OCI-LY1 (cell line): ENCODE data around the gene SLAMF9.

Source experiments
- H2AFZ ChIP-seq: fragments of 200-600 bp; sonication (generic), shearing (Covaris generic); 2 replicates; pipeline ENCODE4 v1.6.0; 2014; ENCODE audit warnings: antibody characterized with exemption, mild to moderate bottlenecking, low read length
- H3F3A ChIP-seq: fragments of 200-600 bp; sonication (generic), shearing (Covaris generic); 2 replicates; pipeline ENCODE4 v1.6.0; 2014; ENCODE audit warnings: mild to moderate bottlenecking, antibody characterized with exemption, low read length, moderate library complexity; ENCODE audit not compliant: insufficient read depth
- H3K27ac ChIP-seq: fragments of 200-600 bp; sonication (generic); 2 replicates; pipeline ENCODE4 v1.5.1; 2014; ENCODE audit warnings: low read length, mixed run types, mild to moderate bottlenecking, low read depth; ENCODE audit not compliant: poor library complexity, severe bottlenecking
- H3K27me3 ChIP-seq: fragments of 200-600 bp; sonication (generic); 2 replicates; pipeline ENCODE4 v1.6.0; 2014; ENCODE audit warnings: antibody characterized with exemption, mild to moderate bottlenecking, low read length, moderate library complexity; ENCODE audit not compliant: insufficient read depth
- H3K36me3 ChIP-seq: fragments of 200-600 bp; sonication (generic); 2 replicates; pipeline ENCODE4 v1.6.1; 2014; ENCODE audit warnings: mild to moderate bottlenecking, antibody characterized with exemption, low read length, moderate library complexity, mixed read lengths; ENCODE audit not compliant: insufficient read depth
- H3K4me1 ChIP-seq: fragments of 200-600 bp; sonication (generic); 2 replicates; pipeline ENCODE4 v1.5.1; 2014; ENCODE audit warnings: mild to moderate bottlenecking, low read length, moderate library complexity; ENCODE audit not compliant: insufficient read depth, severe bottlenecking
- H3K4me2 ChIP-seq: fragments of 200-600 bp; sonication (generic), shearing (Covaris generic); 2 replicates; pipeline ENCODE4 v1.6.1; 2014; ENCODE audit warnings: low read length
- H3K4me3 ChIP-seq: fragments of 200-600 bp; sonication (generic); 2 replicates; pipeline ENCODE4 v1.5.1; 2014; ENCODE audit warnings: low read length, low read depth, mild to moderate bottlenecking, mixed read lengths; ENCODE audit not compliant: poor library complexity, severe bottlenecking
- H3K79me2 ChIP-seq: fragments of 200-600 bp; shearing (Covaris generic); 2 replicates; pipeline ENCODE4 v1.6.1; 2016; ENCODE audit warnings: mixed run types, low read length, mixed read lengths; ENCODE audit not compliant: insufficient read depth
- H3K9ac ChIP-seq: fragments of 200-600 bp; sonication (generic), shearing (Covaris generic); 2 replicates; pipeline ENCODE4 v1.6.1; 2014; ENCODE audit warnings: mild to moderate bottlenecking, low read length, mixed read lengths
- H3K9me2 ChIP-seq: fragments of 200-600 bp; sonication (generic), shearing (Covaris generic); 2 replicates; pipeline ENCODE4 v1.6.1; 2014; ENCODE audit warnings: low read depth, mild to moderate bottlenecking, low read length, mixed read lengths
- H3K9me3 ChIP-seq: fragments of 200-600 bp; shearing (Covaris generic); 2 replicates; pipeline ENCODE4 v1.6.1; 2014; ENCODE audit warnings: low read length, mixed read lengths
- H4K20me1 ChIP-seq: fragments of 200-600 bp; sonication (generic), shearing (Covaris generic); 2 replicates; pipeline ENCODE4 v1.6.0; 2016; ENCODE audit warnings: mild to moderate bottlenecking, low read length; ENCODE audit not compliant: insufficient read depth
- EZH2 ChIP-seq: fragments of 200-600 bp; sonication (generic), shearing (Covaris generic); IDR thresholded peaks from 2 replicates; pipeline ENCODE4 v1.8.0; 2017; ENCODE audit warnings: borderline replicate concordance, mixed run types, mild to moderate bottlenecking, antibody characterized with exemption, low read length, moderate library complexity, mixed read lengths
- TF ChIP-seq, protein P1 (sequence below): fragments of 200-600 bp; sonication (generic), shearing (Covaris generic); IDR thresholded peaks from 2 replicates; pipeline ENCODE4 v1.5.1; 2017; ENCODE audit warnings: mild to moderate bottlenecking, antibody characterized with exemption, low read length, moderate library complexity, mixed read lengths

Gene SLAMF9

DNA sequence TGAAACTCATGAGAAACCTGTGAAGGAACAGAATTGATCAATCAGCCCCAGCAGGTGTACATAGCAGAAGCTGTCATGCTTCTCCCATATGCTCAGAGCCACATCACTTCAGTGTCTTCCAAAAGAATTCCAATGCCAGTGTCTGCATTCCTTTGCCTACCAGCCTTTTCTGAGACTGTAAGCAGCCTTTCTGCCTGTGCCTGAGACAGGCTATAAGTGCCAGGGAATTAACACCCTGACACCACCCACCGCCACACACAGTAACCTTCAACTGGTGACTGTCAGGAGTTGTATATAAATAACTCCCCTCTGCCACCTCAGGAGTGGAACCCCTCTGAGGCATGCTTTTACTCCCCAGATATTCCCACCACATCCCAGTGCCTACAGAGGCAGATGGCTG is 38.1 kb upstream of the SLAMF9 start:
- TF ChIP-seq EZH2: no peak
- TF ChIP-seq, protein P1, sequence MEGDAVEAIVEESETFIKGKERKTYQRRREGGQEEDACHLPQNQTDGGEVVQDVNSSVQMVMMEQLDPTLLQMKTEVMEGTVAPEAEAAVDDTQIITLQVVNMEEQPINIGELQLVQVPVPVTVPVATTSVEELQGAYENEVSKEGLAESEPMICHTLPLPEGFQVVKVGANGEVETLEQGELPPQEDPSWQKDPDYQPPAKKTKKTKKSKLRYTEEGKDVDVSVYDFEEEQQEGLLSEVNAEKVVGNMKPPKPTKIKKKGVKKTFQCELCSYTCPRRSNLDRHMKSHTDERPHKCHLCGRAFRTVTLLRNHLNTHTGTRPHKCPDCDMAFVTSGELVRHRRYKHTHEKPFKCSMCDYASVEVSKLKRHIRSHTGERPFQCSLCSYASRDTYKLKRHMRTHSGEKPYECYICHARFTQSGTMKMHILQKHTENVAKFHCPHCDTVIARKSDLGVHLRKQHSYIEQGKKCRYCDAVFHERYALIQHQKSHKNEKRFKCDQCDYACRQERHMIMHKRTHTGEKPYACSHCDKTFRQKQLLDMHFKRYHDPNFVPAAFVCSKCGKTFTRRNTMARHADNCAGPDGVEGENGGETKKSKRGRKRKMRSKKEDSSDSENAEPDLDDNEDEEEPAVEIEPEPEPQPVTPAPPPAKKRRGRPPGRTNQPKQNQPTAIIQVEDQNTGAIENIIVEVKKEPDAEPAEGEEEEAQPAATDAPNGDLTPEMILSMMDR: no peak
- H3K36me3 ChIP-seq: no peaks in the 10 kb centered on the region

GRCh38 chr1:159991513-159991912 is 37.5 kb upstream of the SLAMF9 start:
- Histone ChIP-seq H4K20me1 (no peaks in the 10 kb centered on the region), H3K9me2 (no peaks in the 10 kb centered on the region), H3K79me2 (no peaks in the 10 kb centered on the region), H2AFZ (no peak overlapping the region), H3F3A (no peaks in the 10 kb centered on the region), H3K9me3 (no peaks in the 10 kb centered on the region), H3K9ac (no peak overlapping the region), H3K27ac (no peak overlapping the region), H3K4me3 (no peak overlapping the region), H3K4me2 (no peak overlapping the region), H3K4me1 (no peaks in the 10 kb centered on the region), H3K27me3 (0 out of 2 replicates have a peak, but pooled peaks cover 3% of the 10 kb centered on the region), H3K36me3 (no peaks in the 10 kb centered on the region)
- TF ChIP-seq, protein P1: no peak
- TF ChIP-seq EZH2: no peak

More for the DNA sequence above, 38.1 kb upstream of the SLAMF9 start:
- Histone ChIP-seq H2AFZ (no peak overlapping the region), H3K79me2 (no peaks in the 10 kb centered on the region), H4K20me1 (no peaks in the 10 kb centered on the region), H3F3A (no peaks in the 10 kb centered on the region), H3K9ac (no peak overlapping the region), H3K4me1 (no peaks in the 10 kb centered on the region), H3K9me2 (no peaks in the 10 kb centered on the region), H3K9me3 (no peaks in the 10 kb centered on the region), H3K4me2 (no peak overlapping the region), H3K27ac (no peak overlapping the region), H3K27me3 (0 out of 2 replicates have a peak, but pooled peaks cover 3% of the 10 kb centered on the region), H3K4me3 (no peak overlapping the region)

DNA sequence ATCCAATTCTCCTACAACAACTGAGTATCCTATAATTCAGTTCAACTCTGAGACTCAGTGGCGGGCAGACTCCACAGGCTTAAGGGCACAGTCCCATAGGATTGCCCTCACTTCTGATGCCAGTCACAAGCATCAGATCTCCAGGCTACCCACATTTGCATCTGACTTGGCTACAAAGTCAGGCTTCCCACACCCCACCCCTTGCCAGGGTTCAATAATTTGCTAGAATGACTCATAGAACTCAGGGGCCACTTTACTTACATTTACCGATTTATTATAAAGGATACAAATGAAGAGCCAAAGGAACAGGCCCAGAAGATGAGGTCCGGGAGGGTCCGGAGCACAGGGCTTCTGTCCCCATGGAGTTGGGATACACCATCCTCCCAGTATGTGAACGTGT is 36.0 kb upstream of the SLAMF9 start:
- no peaks in the 10 kb centered on the region for H4K20me1 ChIP-seq
- no peaks in the 10 kb centered on the region for H3K27me3 ChIP-seq
- H2AFZ ChIP-seq: no peak overlapping the region
- H3K4me2 ChIP-seq: no peak overlapping the region
- H3F3A ChIP-seq: no peaks in the 10 kb centered on the region
- TF ChIP-seq EZH2: no peak
- H3K4me1 ChIP-seq: no peaks in the 10 kb centered on the region
- H3K9me3 ChIP-seq: no peaks in the 10 kb centered on the region
- no peaks in the 10 kb centered on the region for H3K36me3 ChIP-seq
- no peaks in the 10 kb centered on the region for H3K79me2 ChIP-seq
- no peak overlapping the region for H3K9ac ChIP-seq
- no peaks in the 10 kb centered on the region for H3K9me2 ChIP-seq
- no peak overlapping the region for H3K27ac ChIP-seq
- no peak overlapping the region for H3K4me3 ChIP-seq

- TF ChIP-seq EZH2: no peak
- TF ChIP-seq, protein P1: no peak
- Histone ChIP-seq H3K9me3 (no peaks in the 10 kb centered on the region), H2AFZ (no peak overlapping the region), H3K27ac (no peak overlapping the region), H3F3A (no peaks in the 10 kb centered on the region), H3K27me3 (no peaks in the 10 kb centered on the region), H4K20me1 (no peaks in the 10 kb centered on the region), H3K36me3 (no peaks in the 10 kb centered on the region), H3K4me2 (no peak overlapping the region), H3K9ac (no peak overlapping the region), H3K4me1 (no peaks in the 10 kb centered on the region), H3K79me2 (no peaks in the 10 kb centered on the region), H3K9me2 (no peaks in the 10 kb centered on the region), H3K4me3 (no peak overlapping the region)
Measured at GRCh38 chr1:159989581-159989980, 35.5 kb upstream of the SLAMF9 start.
